Measurements from ENCODE around the gene EIF1B.
"Not testable (repeated sequence)": the region's sequence is repeated elsewhere in the genome, so short reads cannot be mapped to it uniquely, and the experiment has no call there.

EIF1B gene
- total RNA-seq: 19.3 to 37.6 (median 24.1) reads per million in 3 experiments

- peak; percentile 98 for DNase-seq
Measured at GRCh38 chr3:40309418-40309924, at the start of gene EIF1B. Gene EIF1B, plus strand, starts transcription at chr3:40309707. Its CDS starts 235 bp downstream, at chr3:40309942.

GRCh38 chr3:40262331-40262730 lies 47.2 kb upstream of the EIF1B start:
- DNase-seq: no peak

- DNase-seq: no peak
Measured at GRCh38 chr3:40264451-40264850, 45.1 kb upstream of the EIF1B start.

GRCh38 chr3:40265181-40265580 lies 44.3 kb upstream of the EIF1B start:
- no peak for DNase-seq

- no peak for DNase-seq
Measured at GRCh38 chr3:40267937-40268724, 41.4 kb upstream of the EIF1B start.

- DNase-seq: no peak
Measured at GRCh38 chr3:40268802-40269524, 40.5 kb upstream of the EIF1B start.

- no peak for DNase-seq
Measured at GRCh38 chr3:40278791-40279190, 30.7 kb upstream of the EIF1B start.

- no peak for DNase-seq
Measured at GRCh38 chr3:40281995-40282394, 27.5 kb upstream of the EIF1B start.

- DNase-seq: not testable (repeated sequence)
Measured at GRCh38 chr3:40283057-40283456, 26.4 kb upstream of the EIF1B start.

- DNase-seq: no peak
Measured at GRCh38 chr3:40287248-40287647, 22.3 kb upstream of the EIF1B start.

- DNase-seq: peak; percentile 24
Measured at GRCh38 chr3:40290396-40290795, 19.1 kb upstream of the EIF1B start.

GRCh38 chr3:40291471-40291870 lies 18.0 kb upstream of the EIF1B start:
- no peak for DNase-seq

- no peak for DNase-seq
Measured at GRCh38 chr3:40292637-40293349, 16.7 kb upstream of the EIF1B start.

GRCh38 chr3:40294434-40294833 lies 15.1 kb upstream of the EIF1B start:
- no peak for DNase-seq

GRCh38 chr3:40298075-40298474 lies 11.4 kb upstream of the EIF1B start:
- no peak for DNase-seq

GRCh38 chr3:40299130-40299720 lies 10.3 kb upstream of the EIF1B start:
- no peak for DNase-seq

- no peak for DNase-seq
Measured at GRCh38 chr3:40299721-40300335, 9.7 kb upstream of the EIF1B start.

- no peak for DNase-seq
Measured at GRCh38 chr3:40302784-40303183, 6.7 kb upstream of the EIF1B start.

- DNase-seq: no peak
Measured at GRCh38 chr3:40304352-40304751, 5.2 kb upstream of the EIF1B start.

GRCh38 chr3:40306336-40306735 lies 3.2 kb upstream of the EIF1B start:
- DNase-seq: no peak

GRCh38 chr3:40307176-40307575 lies 2.3 kb upstream of the EIF1B start:
- no peak for DNase-seq

- no peak for DNase-seq
Measured at GRCh38 chr3:40308725-40309417, 636 bp upstream of the EIF1B start.

Data from central memory CD4-positive, alpha-beta T cell (primary cell).